Astrocyte (in vitro differentiated cells and primary cell): ENCODE measurements around the gene CYP4F2.
"Not testable (repeated sequence)": the region's sequence is repeated elsewhere in the genome, so short reads cannot be mapped to it uniquely, and the experiment has no call there.

Source experiments
- EZH2 ChIP-seq: IDR thresholded peaks from 2 replicates; pipeline ENCODE4 v1.6.1; 2012; ENCODE audit warnings: mild to moderate bottlenecking, low read length, inconsistent platforms; ENCODE audit not compliant: insufficient read depth
- TF ChIP-seq, protein P1 (sequence below): IDR thresholded peaks from 2 replicates; pipeline ENCODE4 v1.5.1; 2011; ENCODE audit warnings: low read depth, mild to moderate bottlenecking, inconsistent platforms, low read length, moderate library complexity; ENCODE audit not compliant: insufficient read depth

DNA sequence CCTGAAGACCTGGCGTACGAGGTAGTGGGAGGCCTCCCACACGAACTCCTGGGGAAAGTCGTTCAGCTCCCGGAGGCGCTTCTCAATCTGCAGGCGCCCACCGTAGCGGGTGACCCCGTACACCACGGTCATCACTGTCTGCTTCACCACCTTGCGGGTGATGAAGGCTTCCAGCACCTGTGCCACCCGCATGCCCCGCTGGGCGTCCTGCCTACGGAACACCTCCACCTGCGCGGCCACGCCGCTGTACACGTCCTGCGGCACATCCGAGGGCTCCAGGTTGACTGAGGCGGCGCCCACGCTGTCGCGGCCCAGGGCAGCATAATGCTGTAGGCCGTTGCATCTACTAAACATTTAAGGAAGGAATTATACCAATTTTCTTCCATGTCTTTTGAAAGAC lies 5.0 kb upstream of the CYP4F2 start:
- TF ChIP-seq, protein P1, sequence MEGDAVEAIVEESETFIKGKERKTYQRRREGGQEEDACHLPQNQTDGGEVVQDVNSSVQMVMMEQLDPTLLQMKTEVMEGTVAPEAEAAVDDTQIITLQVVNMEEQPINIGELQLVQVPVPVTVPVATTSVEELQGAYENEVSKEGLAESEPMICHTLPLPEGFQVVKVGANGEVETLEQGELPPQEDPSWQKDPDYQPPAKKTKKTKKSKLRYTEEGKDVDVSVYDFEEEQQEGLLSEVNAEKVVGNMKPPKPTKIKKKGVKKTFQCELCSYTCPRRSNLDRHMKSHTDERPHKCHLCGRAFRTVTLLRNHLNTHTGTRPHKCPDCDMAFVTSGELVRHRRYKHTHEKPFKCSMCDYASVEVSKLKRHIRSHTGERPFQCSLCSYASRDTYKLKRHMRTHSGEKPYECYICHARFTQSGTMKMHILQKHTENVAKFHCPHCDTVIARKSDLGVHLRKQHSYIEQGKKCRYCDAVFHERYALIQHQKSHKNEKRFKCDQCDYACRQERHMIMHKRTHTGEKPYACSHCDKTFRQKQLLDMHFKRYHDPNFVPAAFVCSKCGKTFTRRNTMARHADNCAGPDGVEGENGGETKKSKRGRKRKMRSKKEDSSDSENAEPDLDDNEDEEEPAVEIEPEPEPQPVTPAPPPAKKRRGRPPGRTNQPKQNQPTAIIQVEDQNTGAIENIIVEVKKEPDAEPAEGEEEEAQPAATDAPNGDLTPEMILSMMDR, result not testable (repeated sequence)
- TF ChIP-seq EZH2, result not testable (repeated sequence)
